Breast epithelium (tissue), 3 donors: ENCODE data around the gene BDKRB1.

ENCODE experiments used
- CTCF ChIP-seq, 3 donors: fragments of 450-650 bp; IDR thresholded peaks; one replicate each; pipeline ENCODE4 v1.5.1; 2016 to 2017; ENCODE audit warnings: antibody characterized with exemption in 3 of 3, mild to moderate bottlenecking in 3 of 3, moderate library complexity in 3 of 3
- POLR2A ChIP-seq: fragments of 450-650 bp; IDR thresholded peaks from one replicate; pipeline ENCODE4 v1.6.1; 2016; ENCODE audit warnings: antibody characterized with exemption, mild to moderate bottlenecking, moderate library complexity
- POLR2AphosphoS5 ChIP-seq, 3 donors: sonication (generic); formaldehyde crosslinking; IDR thresholded peaks; one replicate each; pipeline ENCODE4 v1.6.1; 2017; ENCODE audit warnings: antibody characterized with exemption in 3 of 3

GRCh38 chr14:96245710-96246538 lies 10.1 kb upstream of the BDKRB1 start:
- TF ChIP-seq CTCF (IDR thresholded peaks at IDR 0.05) (no peak), POLR2A (no peak), POLR2AphosphoS5 (IDR thresholded peaks at IDR 0.05) (no peak)
